K562 (cell line): ENCODE data around the gene SPSB1. TPM values are rescaled to one million over a fixed set of nuclear protein-coding genes. Genes with fewer than 3 reads are reported as not detected.

Experiments
- ATAC-seq: fragments of 200-7000 bp; cut with Tn5 transposase; 3 replicates; pipeline ENCODE4 v1.9.1; 2020; ENCODE audit warnings: moderate library complexity
- BruUV-seq: library from RNA; stranded (reverse); fragments of 400-500 nt; replicated peaks from 2 replicates; lab custom pipeline; 2021; lab: Mats Ljungman, UMichigan
- CTCF ChIA-PET: fragments of 300-600 bp; formaldehyde crosslinking; extraction: SDS; loops from one replicate; lab custom pipeline; 2021; ENCODE audit warnings: low intra/inter-chr PET ratio; lab: Yijun Ruan, JAX
- POLR2A ChIA-PET: fragments of 300-600, 350-650 bp; sonication (Branson Sonifier 250); formaldehyde crosslinking; extraction: SDS; loops from one replicate; lab custom pipeline; 2021; ENCODE audit warnings: antibody characterized with exemption, inconsistent platforms; lab: Yijun Ruan, JAX
- DNase-seq, 4 experiments: peaks; one replicate each; pipeline versions ENCODE4 v3.0.0 to v3.0.0-alpha.2; 2011 to 2018; ENCODE audit warnings: low spot score in 3 of 4, mixed read lengths in 3 of 4; ENCODE audit errors: extremely low read depth in 1 of 4
- FAIRE-seq: peaks from 2 replicates; lab custom pipeline; 2011; peaks lifted over from hg19 to GRCh38; lab: Jason Lieb, UNC
- H2AFZ ChIP-seq: 2 replicates; pipeline ENCODE4 v1.6.0; 2011; ENCODE audit warnings: low read depth, low read length, control low read depth, inconsistent platforms
- H3K27ac ChIP-seq: fragments of 200-600 bp; 3 replicates; pipeline ENCODE4 v1.8.0; 2011; ENCODE audit warnings: low read depth, mild to moderate bottlenecking, control low read depth, inconsistent platforms, low read length, moderate library complexity, mixed read lengths; ENCODE audit errors: extremely low read depth
- H3K27me3 ChIP-seq, 2 experiments: fragments of 300-600 bp in 1 of 2; 2 replicates in 1 of 2; 3 replicates in 1 of 2; pipeline versions ENCODE4 v1.6.0 to v1.8.0; 2011; ENCODE audit warnings: inconsistent platforms in 2 of 2, low read length in 2 of 2, mild to moderate bottlenecking in 1 of 2, mixed read lengths in 1 of 2, moderate library complexity in 1 of 2; ENCODE audit not compliant: control insufficient read depth in 2 of 2, insufficient read depth in 2 of 2
- H3K36me3 ChIP-seq: fragments of 300-600 bp; 3 replicates; pipeline ENCODE4 v1.8.0; 2011; ENCODE audit warnings: mild to moderate bottlenecking, low read length, inconsistent platforms; ENCODE audit not compliant: control insufficient read depth, insufficient read depth
- H3K4me1 ChIP-seq, 2 experiments: fragments of 200-600 bp in 1 of 2; replicated peaks in 1 of 2; 2 replicates in 1 of 2; 3 replicates in 1 of 2; pipeline versions ENCODE4 v1.5.1 to v1.8.0; 2011; ENCODE audit warnings: inconsistent platforms in 2 of 2, low read length in 2 of 2, mild to moderate bottlenecking in 1 of 2, mixed read lengths in 1 of 2, moderate library complexity in 1 of 2; ENCODE audit not compliant: control insufficient read depth in 2 of 2, insufficient read depth in 2 of 2
- H3K4me2 ChIP-seq: 2 replicates; pipeline ENCODE4 v1.6.1; 2011; ENCODE audit warnings: low read length, control low read depth, inconsistent platforms, mixed read lengths; ENCODE audit not compliant: insufficient read depth
- H3K4me3 ChIP-seq: fragments of 200-600 bp; sonication (generic), shearing (Covaris generic); 2 replicates; pipeline ENCODE4 v1.5.1; 2016; ENCODE audit warnings: control low read depth, inconsistent platforms
- H3K79me2 ChIP-seq: fragments of 200-600 bp; 3 replicates; pipeline ENCODE4 v1.8.0; 2011; ENCODE audit warnings: low read length, inconsistent platforms; ENCODE audit not compliant: control insufficient read depth, insufficient read depth
- H3K9ac ChIP-seq, 2 experiments: 2 replicates each; pipeline versions ENCODE4 v1.6.0 to v1.6.1; 2011; ENCODE audit warnings: low read depth in 2 of 2, low read length in 2 of 2, control low read depth in 1 of 2, inconsistent platforms in 1 of 2, mild to moderate bottlenecking in 1 of 2, mixed read lengths in 1 of 2; ENCODE audit not compliant: insufficient read depth in 1 of 2
- H3K9me1 ChIP-seq: one replicate; pipeline ENCODE4 v1.6.0; 2011; ENCODE audit warnings: inconsistent platforms, mild to moderate bottlenecking, low read length, moderate library complexity; ENCODE audit not compliant: control insufficient read depth, insufficient read depth
- H3K9me3 ChIP-seq: replicated peaks from 2 replicates; pipeline ENCODE4 v1.5.1; 2011; ENCODE audit warnings: low read depth, low read length, inconsistent platforms; ENCODE audit not compliant: control insufficient read depth, insufficient read depth
- H4K20me1 ChIP-seq: replicated peaks from 2 replicates; pipeline ENCODE4 v1.6.1; 2011; ENCODE audit warnings: low read length, inconsistent platforms, mixed read lengths; ENCODE audit not compliant: control insufficient read depth, insufficient read depth
- BCL6 ChIP-seq: fragments of 250-450 bp; sonication (Bioruptor Pico); IDR thresholded peaks from 2 replicates; pipeline ENCODE4 v1.4.0; 2020
- CHD1 ChIP-seq: fragments of 200-600 bp; sonication (generic); IDR thresholded peaks from one replicate; pipeline ENCODE4 v1.6.1; 2012; ENCODE audit warnings: mild to moderate bottlenecking, moderate library complexity, low read length, inconsistent platforms
- FOSL1 ChIP-seq: fragments of 200-800 bp; sonication (Bioruptor generic); conservative IDR thresholded peaks from 2 replicates; pipeline ENCODE4 v1.6.1; 2016; ENCODE audit warnings: missing genetic modification characterization, missing compliant biosample characterization
- NFIC ChIP-seq: fragments of 450-650 bp; IDR thresholded peaks from 2 replicates; pipeline ENCODE4 v1.6.1; 2017; ENCODE audit warnings: mild to moderate bottlenecking, inconsistent platforms
- PPARD ChIP-seq: fragments of 250-450 bp; sonication (Bioruptor Pico); IDR thresholded peaks from 2 replicates; pipeline ENCODE4 v1.8.0; 2022; ENCODE audit warnings: inconsistent platforms, mild to moderate bottlenecking, moderate library complexity
- RBFOX2 ChIP-seq: fragments of 200-400 bp; formaldehyde crosslinking; IDR thresholded peaks from 2 replicates; pipeline ENCODE4 v1.6.1; 2017; ENCODE audit warnings: low read depth, mild to moderate bottlenecking, low read length, moderate library complexity
- ZKSCAN1 ChIP-seq: fragments of 150-350 bp; IDR thresholded peaks from 2 replicates; pipeline ENCODE4 v1.6.1; 2016; ENCODE audit warnings: low read depth, low read length
- ZNF398 ChIP-seq: fragments of 250-450 bp; sonication (Bioruptor Pico); IDR thresholded peaks from 2 replicates; pipeline ENCODE4 v1.8.0; 2021; ENCODE audit warnings: moderate library complexity, mild to moderate bottlenecking, inconsistent platforms
- ZNF583 ChIP-seq: fragments of 250-450 bp; sonication (Bioruptor Pico); IDR thresholded peaks from 2 replicates; pipeline ENCODE4 v1.4.0; 2020
- ZNF609 ChIP-seq: sonication (generic); formaldehyde crosslinking; IDR thresholded peaks from 2 replicates; pipeline ENCODE4 v1.8.1; 2023; ENCODE audit warnings: missing genetic modification reagents, mild to moderate bottlenecking, borderline replicate concordance
- WGBS: fragments of 100-300 bp; shearing (Covaris generic); methylation state at CpG from one replicate; pipeline ENCODE4 v1.1.6; 2016; ENCODE audit warnings: low coverage, mixed read lengths; ENCODE audit not compliant: insufficient coverage; ENCODE audit errors: missing lambda C conversion rate; 5-methylcytosine and 5-hydroxymethylcytosine counted together
- in situ Hi-C: fragments of 300-500 bp; cut with MboI; formaldehyde crosslinking; loops from 4 replicates; pipeline ENCODE4 v1.15.0; 2018; ENCODE audit warnings: inconsistent platforms, mixed read lengths
- intact Hi-C: fragments of 100-400 bp; cut with micrococcal nuclease; formaldehyde crosslinking; loops from 2 replicates; pipeline ENCODE4 v1.14.2; 2022
- polyA plus RNA-seq, 8 experiments: library from polyadenylated mRNA; depleted of rRNA in 4 of 8; stranded (reverse) in 5 of 8; unstranded in 3 of 8; fragments of >200 nt; fragmentation: Nextera tagmentation in 2 of 8; fragmentation: Illumina TruSeq in 1 of 8; extraction: Ambion mirVana in 2 of 8; extraction: Trizol in 1 of 8; gene quantifications; 2 replicates each; pipeline versions ENCODE4 v1.2.1 to v1.2.3, GENCODE V29; 2011 to 2014; ENCODE audit warnings: inconsistent platforms in 1 of 8, missing spikeins in 1 of 8
- total RNA-seq, 7 experiments: library from RNA; depleted of rRNA in 6 of 7; stranded (reverse); fragments of >200 nt in 6 of 7; fragmentation: Illumina TruSeq in 2 of 7; extraction: Trizol in 2 of 7; gene quantifications; 2 replicates each; pipeline versions ENCODE4 v1.2.1 to v1.2.3, GENCODE V29; 2011 to 2021; ENCODE audit warnings: low replicate concordance in 1 of 7

Gene SPSB1
- total and polyA plus RNA-seq, 9 of the 15 experiments (the other 6 are each of a cell fraction or from before 2014, with no cell fraction given) = 0.06 to 0.35 (median 0.14) TPM; not detected in 6

- Histone ChIP-seq H3K9me3 (no peaks in the 10 kb centered on the region), H3K27me3 (peaks cover 20 to 41% of the 10 kb centered on the region in 2 experiments; a peak in 4 of 5 replicates), H3K27ac (no peak overlapping the region), H3K79me2 (no peaks in the 10 kb centered on the region), H3K4me1 (peaks cover 11 to 14% of the 10 kb centered on the region in 2 experiments; a peak in 4 of 5 replicates), H3K9me1 (no peaks in the 10 kb centered on the region), H4K20me1 (0 out of 2 replicates have a peak, but pooled peaks cover 12% of the 10 kb centered on the region), H3K36me3 (no peaks in the 10 kb centered on the region), H3K4me2 (no peak overlapping the region), H3K9ac (no peak overlapping the region), H2AFZ (no peak overlapping the region), H3K4me3 (no peak overlapping the region)
- intact Hi-C loops = no loop called here
- no peak for TF ChIP-seq CHD1
- no peak for TF ChIP-seq ZNF583 (CRISPR knock-in tag)
- no peak for TF ChIP-seq ZNF398 (CRISPR knock-in tag)
- TF ChIP-seq PPARD (CRISPR knock-in tag) = no peak
- no peak for TF ChIP-seq BCL6 (CRISPR knock-in tag)
- no peak for TF ChIP-seq RBFOX2
- TF ChIP-seq NFIC = no peak
- no peak for TF ChIP-seq ZNF609 (CRISPR knock-in tag)
- TF ChIP-seq FOSL1 (tag) = no peak
- TF ChIP-seq ZKSCAN1 = no peak
- in situ Hi-C loops = no loop called here
- ATAC-seq (no peak), FAIRE-seq (no peak), DNase-seq (no peak)
- POLR2A ChIA-PET = interaction anchor here (2.1 kb wide), 1 partner anchor 10 kb away, joined by 4 read pairs; no protein-coding TSS in a partner anchor
- no TSS peak for BruUV-seq
- CTCF ChIA-PET = no interaction called here
- WGBS = 5% methylated on average over 9 of the region's 9 CpGs
These were observed 5.1 kb downstream of the SPSB1 start for GRCh38 chr1:9297831-9298230.
